ENCODE measurements around the gene C15orf40.
"Not testable (repeated sequence)": the region's sequence is repeated elsewhere in the genome, so short reads cannot be mapped to it uniquely, and the experiment has no call there.

C15orf40 gene

GRCh38 chr15:83011271-83012075 is at the start of gene C15orf40:
Gene C15orf40, minus strand, starts transcription at chr15:83011639. Its CDS starts 32 bp downstream, at chr15:83011607.
- DNase-seq, result peak; percentile 85

- DNase-seq, result no peak
Observed at GRCh38 chr15:83057696-83058376, 46.4 kb upstream of the C15orf40 start.

- DNase-seq, result no peak
Observed at GRCh38 chr15:83057002-83057401, 45.6 kb upstream of the C15orf40 start.

- no peak for DNase-seq
Observed at GRCh38 chr15:83053151-83053550, 41.7 kb upstream of the C15orf40 start.

GRCh38 chr15:83046558-83047127 is 35.2 kb upstream of the C15orf40 start:
- no peak for DNase-seq

- no peak for DNase-seq
Observed at GRCh38 chr15:83044156-83044555, 32.7 kb upstream of the C15orf40 start.

GRCh38 chr15:83039206-83039605 is 27.8 kb upstream of the C15orf40 start:
- no peak for DNase-seq

- no peak for DNase-seq
Observed at GRCh38 chr15:83036253-83036652, 24.8 kb upstream of the C15orf40 start.

GRCh38 chr15:83031234-83031633 is 19.8 kb upstream of the C15orf40 start:
- not testable (repeated sequence) for DNase-seq

GRCh38 chr15:83030021-83030420 is 18.6 kb upstream of the C15orf40 start:
- no peak for DNase-seq

- DNase-seq, result no peak
Observed at GRCh38 chr15:83018436-83018835, 7.0 kb upstream of the C15orf40 start.

- DNase-seq, result no peak
Observed at GRCh38 chr15:83016906-83017305, 5.5 kb upstream of the C15orf40 start.

GRCh38 chr15:83015361-83015760 is 3.9 kb upstream of the C15orf40 start:
- no peak for DNase-seq

- DNase-seq, result no peak
Observed at GRCh38 chr15:83014205-83014653, 2.8 kb upstream of the C15orf40 start.

- DNase-seq, result no peak
Observed at GRCh38 chr15:83012636-83013035, 1.2 kb upstream of the C15orf40 start.

- DNase-seq, result no peak
Observed at GRCh38 chr15:83012076-83012426, 612 bp upstream of the C15orf40 start.

- DNase-seq, result peak; percentile 62
Observed at GRCh38 chr15:83010709-83011270, 649 bp downstream of the C15orf40 start.

GRCh38 chr15:83000672-83001031 is 10.8 kb downstream of the C15orf40 start:
- DNase-seq, result not testable (repeated sequence)

GRCh38 chr15:82999905-83000671 is 11.4 kb downstream of the C15orf40 start:
- no peak for DNase-seq

- no peak for DNase-seq
Observed at GRCh38 chr15:82999426-82999825, 12.0 kb downstream of the C15orf40 start.

GRCh38 chr15:82995938-82996337 is 15.5 kb downstream of the C15orf40 start:
- DNase-seq, result no peak

GRCh38 chr15:82995076-82995475 is 16.4 kb downstream of the C15orf40 start:
- no peak for DNase-seq

GRCh38 chr15:82993144-82993543 is 18.3 kb downstream of the C15orf40 start:
- no peak for DNase-seq
